ENCODE data around the gene SHMT2. TPM values are rescaled to one million over a fixed set of nuclear protein-coding genes. Genes with fewer than 3 reads are reported as not detected.

Gene SHMT2
- total RNA-seq, 1 experiment from 2014 or later, result 409 TPM

DNA sequence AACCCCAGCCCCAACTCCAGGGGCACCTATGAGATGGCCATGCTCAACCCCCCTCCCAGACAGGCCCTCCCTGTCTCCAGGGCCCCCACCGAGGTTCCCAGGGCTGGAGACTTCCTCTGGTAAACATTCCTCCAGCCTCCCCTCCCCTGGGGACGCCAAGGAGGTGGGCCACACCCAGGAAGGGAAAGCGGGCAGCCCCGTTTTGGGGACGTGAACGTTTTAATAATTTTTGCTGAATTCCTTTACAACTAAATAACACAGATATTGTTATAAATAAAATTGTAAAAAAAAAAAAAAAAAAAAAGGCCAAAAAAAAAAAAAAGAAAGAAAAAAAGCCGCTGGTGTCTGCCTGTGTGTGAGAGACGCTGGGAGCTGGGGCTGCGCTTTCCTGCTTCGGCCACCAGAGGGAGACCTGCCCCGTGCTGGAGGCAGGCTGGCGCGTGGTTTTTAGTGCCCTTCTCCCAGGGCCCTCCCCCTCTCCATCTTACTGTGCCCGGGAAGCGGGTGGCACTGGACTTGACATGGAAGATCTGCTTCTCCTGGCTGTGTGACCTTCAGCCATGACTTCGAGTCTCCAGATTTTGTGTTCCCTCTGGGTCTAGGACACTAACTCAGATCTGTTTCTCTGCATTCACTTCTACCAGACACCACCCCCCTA, 16.3 kb upstream of the SHMT2 start:
- DNase-seq (ENCODE audit: extremely low read depth, low read depth), result peak; percentile 88

GRCh38 chr12:57213763-57214397, 15.6 kb upstream of the SHMT2 start:
- no peak for DNase-seq (ENCODE audit: extremely low read depth, low read depth)

GRCh38 chr12:57214398-57214781, 15.1 kb upstream of the SHMT2 start:
- peak; percentile 76 for DNase-seq (ENCODE audit: extremely low read depth, low read depth)

GRCh38 chr12:57215065-57215464, 14.4 kb upstream of the SHMT2 start:
- no peak for DNase-seq (ENCODE audit: extremely low read depth, low read depth)

GRCh38 chr12:57215668-57216013, 13.9 kb upstream of the SHMT2 start:
- no peak for DNase-seq (ENCODE audit: extremely low read depth, low read depth)

GRCh38 chr12:57216014-57216911, 13.2 kb upstream of the SHMT2 start, which contains the start of gene NXPH4:
Gene NXPH4, plus strand, starts transcription at chr12:57216794. Its CDS starts 176 bp downstream, at chr12:57216970.
- no peak for DNase-seq (ENCODE audit: extremely low read depth, low read depth)

- no peak for DNase-seq (ENCODE audit: extremely low read depth, low read depth)
Observed at GRCh38 chr12:57216921-57217879, 12.3 kb upstream of the SHMT2 start.

GRCh38 chr12:57218030-57218853, 11.3 kb upstream of the SHMT2 start:
- no peak for DNase-seq (ENCODE audit: extremely low read depth, low read depth)

- DNase-seq (ENCODE audit: extremely low read depth, low read depth), result no peak
Observed at GRCh38 chr12:57219205-57219992, 10.1 kb upstream of the SHMT2 start.

DNA sequence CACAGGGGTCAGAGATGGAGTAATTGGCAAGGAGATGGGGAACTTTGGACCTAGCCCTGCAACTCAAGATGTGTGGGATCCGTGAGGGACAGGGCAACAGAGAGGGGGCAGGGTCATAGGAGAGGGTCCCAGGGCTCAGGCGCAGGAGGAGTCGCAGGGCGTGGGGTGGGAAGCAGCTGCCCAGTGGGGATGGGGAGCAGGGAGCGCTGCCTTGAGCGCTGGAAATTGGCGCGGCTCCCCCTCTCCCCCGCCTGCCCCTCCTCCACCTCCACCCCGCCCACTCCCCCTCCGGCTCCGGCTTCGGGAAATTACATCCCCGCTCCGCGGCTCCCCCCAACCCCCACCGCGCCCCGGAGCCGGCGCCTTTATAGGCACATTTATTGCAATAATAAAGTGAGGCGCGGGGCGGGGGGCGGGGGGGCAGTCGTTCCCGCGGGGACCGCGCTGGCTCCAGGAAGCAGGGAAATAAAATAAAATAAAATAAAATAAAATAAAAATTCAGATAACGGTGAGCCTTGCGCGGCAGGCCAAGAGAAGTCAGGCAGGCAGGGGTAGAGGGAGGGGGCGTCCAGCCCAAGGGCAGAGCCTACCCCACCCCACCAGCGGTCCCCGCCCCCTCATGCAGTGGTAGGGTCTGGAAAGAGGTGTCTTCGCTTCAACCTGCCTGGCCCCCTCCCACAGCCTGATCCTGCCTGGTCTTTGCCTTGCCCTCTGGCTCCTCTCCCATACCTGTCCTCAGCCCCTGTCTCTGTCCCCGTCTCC, 9.3 kb upstream of the SHMT2 start:
- no peak for DNase-seq (ENCODE audit: extremely low read depth, low read depth)

DNA sequence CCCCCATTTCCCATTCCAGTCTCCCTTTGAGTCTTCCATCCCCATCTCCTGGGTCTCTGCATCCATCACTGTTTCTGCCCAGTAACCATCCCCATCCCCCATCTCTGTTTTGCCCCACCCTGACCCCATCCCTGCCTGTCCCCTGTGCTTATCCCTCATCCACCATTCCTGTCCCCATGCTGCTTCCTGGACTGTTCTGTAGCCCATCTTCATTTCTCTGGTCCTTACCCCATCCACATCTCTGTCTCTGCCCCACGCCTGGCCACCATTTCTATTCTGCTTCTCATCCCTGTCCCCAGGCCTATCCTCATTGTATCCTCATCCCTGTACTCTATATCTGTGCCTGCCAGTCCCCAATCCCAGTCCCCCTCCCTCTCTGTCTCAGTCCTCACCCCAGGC, 8.7 kb upstream of the SHMT2 start:
- no peak for DNase-seq (ENCODE audit: extremely low read depth, low read depth)

- no peak for DNase-seq (ENCODE audit: extremely low read depth, low read depth)
Observed at GRCh38 chr12:57221169-57221917, 8.2 kb upstream of the SHMT2 start.

DNA sequence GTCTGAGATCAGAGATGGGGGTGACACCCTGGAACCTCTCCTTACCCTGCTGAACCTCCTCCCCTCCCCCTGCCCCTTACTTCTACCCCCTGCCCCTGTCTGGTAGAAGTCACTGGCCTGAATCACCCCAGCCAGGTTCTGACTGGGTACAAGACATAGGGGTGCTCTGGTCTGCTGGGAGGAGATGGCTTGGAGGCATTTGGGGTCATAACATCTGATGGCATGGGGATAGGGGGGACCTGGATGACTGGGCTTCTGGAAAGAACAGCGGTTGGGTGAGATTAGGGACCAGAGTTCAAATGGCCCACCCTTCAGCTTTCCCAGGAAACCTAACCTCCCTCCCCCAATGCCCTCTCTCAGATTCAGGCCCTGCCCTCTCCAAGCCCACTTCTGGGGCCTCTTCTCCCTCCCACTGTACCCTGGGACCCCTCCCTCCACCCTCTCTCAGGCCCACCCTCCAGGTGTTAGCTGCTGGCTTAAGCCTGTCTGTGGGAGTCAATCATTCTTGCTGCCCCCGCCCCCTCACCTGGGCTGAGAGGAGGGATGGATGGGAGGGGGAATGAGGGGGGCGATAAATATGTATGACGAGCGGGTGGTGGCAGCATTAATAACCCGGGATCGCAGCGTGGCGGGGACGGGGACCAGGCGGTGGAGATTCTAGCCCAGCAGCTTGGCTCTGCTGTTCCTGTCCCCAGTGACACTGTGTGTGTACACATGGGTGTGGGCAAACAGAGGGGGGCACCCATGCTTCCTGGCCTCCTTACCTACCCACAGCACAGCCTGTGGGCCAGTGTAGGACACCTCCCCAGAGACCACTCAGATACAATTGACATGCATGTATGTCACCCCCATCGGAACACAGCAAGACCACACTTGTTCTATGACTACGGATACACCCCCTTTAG, 7.0 kb upstream of the SHMT2 start:
- no peak for DNase-seq (ENCODE audit: extremely low read depth, low read depth)

GRCh38 chr12:57223191-57224165, 6.0 kb upstream of the SHMT2 start:
- no peak for DNase-seq (ENCODE audit: extremely low read depth, low read depth)
